Caco-2 (cell line): ENCODE results near the gene IMP3. TPM values are rescaled to one million over a fixed set of nuclear protein-coding genes. Genes with fewer than 3 reads are reported as not detected.
A peak's percentile ranks its signal among the peaks of the same experiment; 100 is the strongest.
"Not testable (repeated sequence)": the region's sequence is repeated elsewhere in the genome, so short reads cannot be mapped to it uniquely, and the experiment has no call there.

ENCODE experiments used
- Bru-seq: library from RNA; stranded (reverse); fragments of 400-500 nt; gene quantifications from one replicate; lab custom pipeline; 2021; lab: Mats Ljungman, UMichigan
- BruChase-seq, 2 experiments: library from RNA; stranded (reverse); fragments of 400-500 nt; gene quantifications; one replicate each; lab custom pipeline; 2021; lab: Mats Ljungman, UMichigan
- BruUV-seq: library from RNA; stranded (reverse); fragments of 400-500 nt; replicated peaks from 2 replicates; lab custom pipeline; 2021; lab: Mats Ljungman, UMichigan
- CTCF ChIA-PET: fragments of 300-600 bp; sonication (Branson Sonifier 250); formaldehyde crosslinking; loops from one replicate; lab custom pipeline; 2022; ENCODE audit warnings: antibody characterized with exemption; lab: Charles Lee
- POLR2A ChIA-PET: fragments of 300-600 bp; sonication (Branson Sonifier 250); formaldehyde crosslinking; loops from one replicate; lab custom pipeline; 2022; ENCODE audit warnings: antibody characterized with exemption; lab: Charles Lee
- DNase-seq, 2 experiments: peaks; one replicate each; pipeline versions ENCODE4 v3.0.0 to v3.0.0-alpha.2; 2020 to 2022
- H3K27me3 ChIP-seq: replicated peaks from 2 replicates; pipeline ENCODE4 v1.6.0; 2011; ENCODE audit warnings: low read length; ENCODE audit not compliant: control insufficient read depth, insufficient read depth
- H3K36me3 ChIP-seq: 2 replicates; pipeline ENCODE4 v1.5.1; 2011; ENCODE audit warnings: low read length; ENCODE audit not compliant: control insufficient read depth, insufficient read depth
- H3K4me1 ChIP-seq: fragments of 250-450 bp; sonication (Bioruptor Pico); 2 replicates; pipeline ENCODE4 v1.5.1; 2020; ENCODE audit warnings: mild to moderate bottlenecking
- H3K4me3 ChIP-seq: 2 replicates; pipeline ENCODE4 v1.5.1; 2011; ENCODE audit warnings: low read depth, mild to moderate bottlenecking, control low read depth, low read length
- H3K9me3 ChIP-seq: fragments of 250-450 bp; sonication (Bioruptor Pico); 2 replicates; pipeline ENCODE4 v1.5.1; 2020; ENCODE audit warnings: mild to moderate bottlenecking, moderate library complexity
- H3K27ac Mint-ChIP-seq: one replicate; pipeline ENCODE4 v1.8.0; 2022; ENCODE audit warnings: mixed read lengths; ENCODE audit not compliant: unreplicated experiment
- H3K27me3 Mint-ChIP-seq: one replicate; pipeline ENCODE4 v1.8.0; 2022; ENCODE audit warnings: mixed read lengths; ENCODE audit not compliant: insufficient read depth, unreplicated experiment
- H3K36me3 Mint-ChIP-seq: one replicate; pipeline ENCODE4 v1.8.0; 2022; ENCODE audit warnings: mild to moderate bottlenecking, mixed read lengths; ENCODE audit not compliant: insufficient read depth, unreplicated experiment
- H3K4me1 Mint-ChIP-seq: one replicate; pipeline ENCODE4 v1.8.0; 2022; ENCODE audit warnings: low read depth, mixed read lengths; ENCODE audit not compliant: unreplicated experiment
- H3K4me3 Mint-ChIP-seq: one replicate; pipeline ENCODE4 v1.8.0; 2022; ENCODE audit warnings: mild to moderate bottlenecking, moderate library complexity, mixed read lengths; ENCODE audit not compliant: unreplicated experiment
- H3K9me3 Mint-ChIP-seq: one replicate; pipeline ENCODE4 v1.8.0; 2022; ENCODE audit warnings: mixed read lengths; ENCODE audit not compliant: unreplicated experiment
- CTCF ChIP-seq, 2 experiments: fragments of 200-600 bp in 1 of 2; IDR thresholded peaks; 1 replicate in 1 of 2; 2 replicates in 1 of 2; pipeline versions ENCODE4 v1.5.1 to v1.8.0; 2011 to 2022; ENCODE audit warnings: antibody characterized with exemption in 1 of 2, control low read depth in 1 of 2, inconsistent platforms in 1 of 2, low read depth in 1 of 2, low read length in 1 of 2, mild to moderate bottlenecking in 1 of 2, moderate library complexity in 1 of 2; ENCODE audit not compliant: insufficient read depth in 1 of 2, severe bottlenecking in 1 of 2, unreplicated experiment in 1 of 2
- intact Hi-C: fragments of 100-400 bp; cut with micrococcal nuclease; formaldehyde crosslinking; loops from one replicate; pipeline ENCODE4 v1.10.0; 2022; ENCODE audit not compliant: unreplicated experiment
- long read RNA-seq: library from polyadenylated mRNA; stranded (forward); transcript quantifications from one replicate; pipeline ENCODE4 v2.0.0, GENCODE V29; 2022
- total RNA-seq: library from RNA; stranded (reverse); gene quantifications from 2 replicates; pipeline ENCODE4 v1.2.3, GENCODE V29; 2022

Gene IMP3
- total RNA-seq (58.4 and 60.4 TPM in 2 replicates), Bru-seq, nascent RNA (percentile 61 among the genes with signal in this experiment), BruChase-seq, experiment 1, labeled RNA remaining after a 2-hour chase (percentile 83 among the genes with signal in this experiment), BruChase-seq, experiment 2, labeled RNA remaining after a 6-hour chase (percentile 64 among the genes with signal in this experiment)
- long read RNA-seq, transcript IMP3-202 (1 exons, 1,237 nt): major isoform, 109 of 110 reads
- long read RNA-seq, partial matches to known transcripts: 0 of 110 reads
- long read RNA-seq, other reads (novel, unspliced or antisense): 1 of 110 reads

DNA sequence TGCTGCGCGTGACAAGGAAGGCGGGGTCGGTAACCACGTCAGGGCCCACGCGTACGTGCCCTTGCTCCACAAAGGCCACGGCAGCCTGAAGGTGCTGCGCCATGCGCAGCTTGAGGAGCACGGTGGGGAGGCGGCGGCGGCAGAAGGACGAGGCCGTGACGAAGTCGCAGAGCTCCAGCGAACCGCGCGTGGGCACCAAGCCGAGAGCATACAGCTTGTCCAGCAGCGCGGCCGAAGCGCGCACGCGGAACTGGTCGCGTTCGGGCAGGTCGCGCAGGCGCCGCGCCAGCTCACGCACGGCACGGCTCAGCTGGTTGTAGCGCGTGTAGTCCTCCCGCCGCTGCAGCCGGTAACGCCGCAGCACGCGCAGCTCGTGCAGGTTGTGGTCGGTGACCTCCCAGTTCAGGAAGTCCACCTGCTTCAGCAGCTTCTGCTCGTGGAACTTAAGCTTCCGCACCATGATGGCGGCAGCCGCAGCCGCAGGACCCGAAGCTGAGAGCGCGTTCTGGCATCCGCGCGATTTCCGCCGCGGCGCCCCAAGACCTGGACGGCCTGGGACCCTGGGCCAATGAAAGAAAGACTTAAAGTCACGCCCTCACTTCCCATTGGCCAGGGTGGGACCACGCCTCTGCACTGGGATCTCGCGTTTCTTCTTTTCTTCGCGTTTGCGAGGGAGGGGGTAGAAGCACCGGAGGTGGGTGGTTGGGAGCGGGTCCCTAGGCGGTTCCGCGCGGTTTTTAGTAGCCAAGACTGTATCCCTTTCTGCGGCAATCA lies at the start of gene IMP3:
Gene IMP3 (minus strand): TSS at position 516 of the 774 bp plus-strand sequence. CDS start 56 bp downstream, at position 460.
- no peaks in the 10 kb centered on the region for H3K36me3 ChIP-seq
- peak; percentile 95 for DNase-seq
- no TSS peak for BruUV-seq
- ChIA-PET POLR2A (interaction anchor here (0.5 to 2.2 kb wide), 16 partner anchors 11 to 272 kb away, joined by 3 to 25 read pairs (median 4); partner anchors contain the start of genes MAN2C1, PTPN9, SIN3A and SNUPN), CTCF (interaction anchor here (0.7 to 1.9 kb wide), 9 partner anchors 8 to 272 kb away, joined by 3 to 15 read pairs (median 3); partner anchors contain the start of genes MAN2C1, SNUPN and SNX33)
- no peaks in the 10 kb centered on the region for H3K27me3 ChIP-seq
- H3K4me3 ChIP-seq: peak within 1 kb of the TSS; percentile 66
- Mint-ChIP-seq H3K9me3 (no peaks in the 10 kb centered on the region), H3K27ac (peak within 1 kb of the TSS; percentile 92), H3K36me3 (peaks cover 16% of the 10 kb centered on the region), H3K4me1 (no peaks in the 10 kb centered on the region), H3K4me3 (peak within 1 kb of the TSS; percentile 87), H3K27me3 (no peaks in the 10 kb centered on the region)
- intact Hi-C loops: loop anchor here (1.0 to 5.0 kb wide), 5 partner anchors 8 to 185 kb away; partner anchors contain the start of genes PTPN9 and SNUPN
- peaks cover 4% of the 10 kb centered on the region; the same call in 1 of the 2 replicates for H3K4me1 ChIP-seq
- no peaks in the 10 kb centered on the region for H3K9me3 ChIP-seq
- no peak for TF ChIP-seq CTCF (IDR thresholded peaks at IDR 0.05; ENCODE audit: insufficient read depth in 1 of 2, low read depth in 1 of 2, low read length in 1 of 2, severe bottlenecking in 1 of 2, unreplicated experiment in 1 of 2)

DNA sequence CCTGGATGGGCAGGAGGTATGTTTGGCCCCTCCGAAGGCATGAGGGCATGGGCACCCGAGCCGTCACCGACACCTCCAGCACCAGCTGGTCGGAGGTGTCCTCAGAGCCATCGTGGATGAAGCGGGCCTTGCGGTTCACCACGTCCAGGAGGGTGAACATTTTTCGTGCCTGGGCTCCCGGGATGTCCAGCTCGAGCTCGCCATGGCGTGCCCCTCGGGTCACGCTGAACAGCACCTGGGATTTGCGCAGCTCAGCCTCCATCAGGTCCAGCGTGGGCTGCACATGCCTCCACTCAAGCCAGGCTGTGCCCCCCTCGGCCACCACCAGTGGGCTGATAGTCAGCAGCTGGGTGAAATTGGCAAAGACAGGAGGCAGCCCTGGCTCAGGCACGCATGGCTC lies 49.4 kb upstream of the IMP3 start:
- H3K27me3 Mint-ChIP-seq, H3K4me3 ChIP-seq, H3K4me3 Mint-ChIP-seq, POLR2A ChIA-PET, H3K9me3 Mint-ChIP-seq, H3K36me3 ChIP-seq, DNase-seq, H3K36me3 Mint-ChIP-seq, intact Hi-C loops, H3K9me3 ChIP-seq, H3K4me1 Mint-ChIP-seq, H3K27me3 ChIP-seq, H3K27ac Mint-ChIP-seq, CTCF ChIA-PET, H3K4me1 ChIP-seq, BruUV-seq: not testable (repeated sequence)

GRCh38 chr15:75688831-75689230 lies 48.8 kb upstream of the IMP3 start:
- no peaks in the 10 kb centered on the region for H3K27me3 ChIP-seq
- intact Hi-C loops: no loop called here
- H3K4me1 Mint-ChIP-seq: no peaks in the 10 kb centered on the region
- H3K4me3 Mint-ChIP-seq: no peak overlapping the region
- POLR2A ChIA-PET: no interaction called here
- H3K9me3 ChIP-seq: no peaks in the 10 kb centered on the region
- no peak overlapping the region for H3K27ac Mint-ChIP-seq
- no peaks in the 10 kb centered on the region for H3K27me3 Mint-ChIP-seq
- CTCF ChIA-PET: no interaction called here
- TF ChIP-seq CTCF (IDR thresholded peaks at IDR 0.05; ENCODE audit: insufficient read depth in 1 of 2, low read depth in 1 of 2, low read length in 1 of 2, severe bottlenecking in 1 of 2, unreplicated experiment in 1 of 2): no peak
- no peak overlapping the region for H3K4me3 ChIP-seq
- no peaks in the 10 kb centered on the region for H3K9me3 Mint-ChIP-seq
- peaks cover 6% of the 10 kb centered on the region for H3K36me3 Mint-ChIP-seq
- no peaks in the 10 kb centered on the region for H3K36me3 ChIP-seq
- DNase-seq: no peak
- BruUV-seq: no TSS peak
- H3K4me1 ChIP-seq: no peaks in the 10 kb centered on the region
